22Rv1 (cell line): ENCODE measurements around the gene SERTM1.

Source experiments
- H3K27ac ChIP-seq: fragments of 450-650 bp; 2 replicates; pipeline ENCODE4 v1.5.1; 2017
- ZFX ChIP-seq: fragments of 450-650 bp; IDR thresholded peaks from 2 replicates; pipeline ENCODE4 v1.6.1; 2017; ENCODE audit warnings: antibody characterized with exemption, borderline replicate concordance
- TF ChIP-seq, protein P1 (sequence below): fragments of 450-650 bp; IDR thresholded peaks from 2 replicates; pipeline ENCODE4 v1.5.1; 2017; ENCODE audit warnings: mild to moderate bottlenecking

SERTM1 gene

DNA sequence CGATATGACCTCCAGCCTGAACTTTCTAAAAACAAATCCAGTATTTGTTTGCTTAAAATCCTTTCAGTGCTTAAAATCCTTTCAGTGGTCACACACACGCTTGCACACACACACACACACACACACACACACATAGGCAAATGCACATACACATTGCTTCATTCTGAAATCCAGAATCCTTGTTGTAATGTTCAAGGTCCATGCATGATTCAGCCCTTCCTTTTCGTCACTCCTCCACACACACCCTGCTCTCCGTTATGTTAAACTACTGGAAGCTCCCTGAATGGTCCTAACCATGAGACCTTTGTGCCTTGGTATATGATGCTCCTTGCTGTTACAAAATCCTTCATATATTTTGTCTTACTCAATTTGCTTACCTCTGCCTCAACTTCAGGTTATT, 44.9 kb downstream of the SERTM1 start:
- TF ChIP-seq, protein P1, sequence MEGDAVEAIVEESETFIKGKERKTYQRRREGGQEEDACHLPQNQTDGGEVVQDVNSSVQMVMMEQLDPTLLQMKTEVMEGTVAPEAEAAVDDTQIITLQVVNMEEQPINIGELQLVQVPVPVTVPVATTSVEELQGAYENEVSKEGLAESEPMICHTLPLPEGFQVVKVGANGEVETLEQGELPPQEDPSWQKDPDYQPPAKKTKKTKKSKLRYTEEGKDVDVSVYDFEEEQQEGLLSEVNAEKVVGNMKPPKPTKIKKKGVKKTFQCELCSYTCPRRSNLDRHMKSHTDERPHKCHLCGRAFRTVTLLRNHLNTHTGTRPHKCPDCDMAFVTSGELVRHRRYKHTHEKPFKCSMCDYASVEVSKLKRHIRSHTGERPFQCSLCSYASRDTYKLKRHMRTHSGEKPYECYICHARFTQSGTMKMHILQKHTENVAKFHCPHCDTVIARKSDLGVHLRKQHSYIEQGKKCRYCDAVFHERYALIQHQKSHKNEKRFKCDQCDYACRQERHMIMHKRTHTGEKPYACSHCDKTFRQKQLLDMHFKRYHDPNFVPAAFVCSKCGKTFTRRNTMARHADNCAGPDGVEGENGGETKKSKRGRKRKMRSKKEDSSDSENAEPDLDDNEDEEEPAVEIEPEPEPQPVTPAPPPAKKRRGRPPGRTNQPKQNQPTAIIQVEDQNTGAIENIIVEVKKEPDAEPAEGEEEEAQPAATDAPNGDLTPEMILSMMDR = no peak
- TF ChIP-seq ZFX = no peak
- no peak overlapping the region for H3K27ac ChIP-seq

DNA sequence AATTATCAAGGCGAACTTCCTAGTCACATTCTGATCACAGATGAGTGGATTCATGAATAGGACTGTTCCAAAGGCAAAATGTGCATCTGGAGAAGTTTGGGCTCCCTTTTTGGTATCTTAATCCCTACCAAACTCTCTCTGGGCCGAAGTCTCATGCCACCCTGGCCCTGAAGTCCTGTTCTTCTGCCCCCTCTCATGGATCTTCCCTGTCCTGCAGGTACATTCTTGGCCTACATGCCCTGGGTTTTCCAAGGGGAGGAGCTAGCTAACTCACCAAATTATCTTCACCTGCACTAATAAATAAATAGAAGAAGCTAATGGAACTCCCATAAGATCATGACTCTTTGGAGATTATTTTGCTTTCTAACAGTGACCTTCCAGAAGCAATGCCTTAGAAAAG, 50.3 kb downstream of the SERTM1 start:
- TF ChIP-seq ZFX = no peak
- TF ChIP-seq, protein P1 = no peak
- no peak overlapping the region for H3K27ac ChIP-seq

DNA sequence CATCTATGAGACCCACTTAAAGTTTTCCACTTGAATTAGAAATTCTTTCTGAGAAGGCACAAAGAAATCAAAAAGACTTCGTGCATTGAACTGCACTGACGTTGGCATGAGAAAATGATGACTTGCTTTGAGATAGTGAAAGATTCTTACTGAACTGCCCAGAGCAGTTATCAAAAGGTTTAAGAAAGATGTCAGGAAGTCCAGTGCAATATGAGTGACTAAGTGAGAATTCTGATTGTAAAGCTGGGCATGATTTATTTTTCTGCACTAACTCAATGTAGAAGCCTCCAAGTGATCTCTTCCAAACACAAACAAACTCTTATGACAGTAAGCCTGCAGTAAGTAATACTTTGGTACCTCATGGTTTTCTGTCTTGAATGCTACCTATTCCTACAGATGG, 52.1 kb downstream of the SERTM1 start:
- TF ChIP-seq, protein P1 = no peak
- TF ChIP-seq ZFX = no peak
- H3K27ac ChIP-seq = no peak overlapping the region

DNA sequence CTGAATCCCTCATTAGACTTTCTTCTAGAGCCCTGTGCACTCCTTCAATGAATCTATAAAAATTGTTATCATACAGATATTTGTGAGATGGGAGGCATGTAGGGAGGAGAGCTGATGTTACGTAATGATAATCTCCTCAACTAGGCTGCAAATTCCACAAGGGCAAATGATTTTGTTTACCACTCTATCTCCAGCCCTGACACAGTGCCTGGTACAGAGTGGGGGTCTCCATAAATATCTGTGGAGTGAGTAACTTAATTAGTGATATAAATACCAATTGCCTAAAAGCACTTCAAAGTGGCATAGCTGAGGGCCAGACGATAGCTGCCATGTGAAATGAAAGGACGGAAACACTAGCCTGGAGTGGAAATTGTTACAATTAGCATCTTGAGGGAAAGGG, 54.2 kb downstream of the SERTM1 start:
- no peak overlapping the region for H3K27ac ChIP-seq
- TF ChIP-seq ZFX = no peak
- TF ChIP-seq, protein P1 = no peak

DNA sequence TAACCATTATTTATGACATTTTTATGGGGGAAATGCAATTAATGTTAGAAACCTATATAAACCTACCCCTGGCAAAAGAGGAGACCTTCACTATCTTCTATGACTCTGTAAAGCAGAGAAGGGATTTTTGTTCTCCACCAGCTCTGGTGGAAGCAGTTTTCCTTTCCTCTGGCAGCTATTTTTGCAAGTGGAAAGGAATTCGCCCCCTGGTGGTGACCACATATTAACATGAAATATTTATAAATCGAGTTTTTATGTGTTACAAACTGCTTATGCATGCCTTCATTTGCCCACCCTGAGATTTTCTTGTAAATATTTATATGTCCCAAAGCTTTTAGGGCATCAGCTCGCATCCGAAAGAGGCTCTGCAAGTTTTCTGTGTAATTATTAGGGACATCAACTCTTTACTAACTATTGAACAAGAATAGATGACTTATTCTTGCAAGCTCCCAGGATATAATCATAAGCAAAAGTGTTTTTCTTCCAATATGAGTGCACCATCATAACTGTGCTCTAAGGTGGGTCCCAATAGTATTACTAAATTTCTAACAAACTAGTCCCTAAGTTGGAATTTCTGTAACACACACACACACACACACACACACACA, 62.4 kb downstream of the SERTM1 start:
- TF ChIP-seq, protein P1 = peak; percentile 84
- no peak for TF ChIP-seq ZFX
- H3K27ac ChIP-seq = no peak overlapping the region

DNA sequence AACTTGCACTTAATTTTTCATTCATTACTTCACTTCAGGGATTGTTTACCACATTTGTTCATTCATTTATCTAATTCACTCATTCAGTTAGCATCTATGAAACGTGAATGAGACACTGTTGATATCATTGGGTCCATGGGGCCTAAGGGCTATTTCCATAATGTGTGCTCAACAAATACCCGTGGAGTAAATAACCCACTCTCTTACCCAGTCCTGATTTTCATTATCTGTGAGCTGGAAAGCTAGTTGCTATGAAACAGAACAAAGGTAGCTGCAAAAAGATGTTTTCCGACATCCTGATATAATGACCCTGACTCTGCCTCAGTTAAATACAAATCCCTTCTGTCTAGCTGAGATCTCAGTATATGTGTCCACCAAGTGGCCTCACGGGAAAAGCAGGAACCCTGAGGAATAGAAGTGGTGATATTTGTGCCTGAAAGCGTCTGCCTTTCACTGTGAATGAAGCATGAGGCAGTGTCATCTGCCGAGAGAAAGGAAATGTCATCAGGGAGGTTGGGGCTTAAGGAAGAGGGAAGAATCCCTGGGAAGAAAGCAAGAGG, 63.8 kb downstream of the SERTM1 start:
- no peak overlapping the region for H3K27ac ChIP-seq
- TF ChIP-seq, protein P1 = no peak
- TF ChIP-seq ZFX = no peak

DNA sequence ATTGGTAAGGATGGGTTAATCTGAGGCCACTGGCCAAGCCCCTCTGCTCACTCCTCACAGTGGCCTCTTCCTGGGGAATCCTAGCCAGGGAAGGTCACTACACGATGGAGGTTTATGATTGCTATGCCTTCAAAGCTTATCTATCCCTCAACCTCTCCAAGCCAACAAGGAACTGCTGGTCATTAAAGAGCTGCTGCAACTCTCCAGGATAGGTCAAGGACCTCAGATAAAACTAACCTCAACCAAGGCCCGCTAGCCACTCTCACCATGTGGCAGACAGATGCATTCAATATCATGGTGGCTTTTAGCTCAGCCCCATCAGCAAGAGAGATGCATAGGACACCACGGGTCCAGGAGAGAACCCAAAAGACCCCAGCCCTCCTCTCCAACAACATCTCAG, 71.6 kb downstream of the SERTM1 start:
- H3K27ac ChIP-seq = no peak overlapping the region
- no peak for TF ChIP-seq ZFX
- TF ChIP-seq, protein P1 = no peak
